ENCODE data around the gene KIF7. TPM values are rescaled to one million over a fixed set of nuclear protein-coding genes. Genes with fewer than 3 reads are reported as not detected.

Gene KIF7
- total RNA-seq, 2 donors from 2014 or later = 2.1 to 3.0 TPM

GRCh38 chr15:89578146-89578545, 77.1 kb downstream of the KIF7 start:
- no peaks in the 10 kb centered on the region for H3K27me3 ChIP-seq

More at GRCh38 chr15:89578146-89578545, 77.1 kb downstream of the KIF7 start:
- intact Hi-C loops (cut with DNase I) = no loop called here
- Histone ChIP-seq H3K27ac (no peak overlapping the region), H3K9me3 (no peaks in the 10 kb centered on the region), H3K36me3 (replicated peaks in 1 of 2; ENCODE audit: insufficient read depth in 1 of 2, low read depth in 2 of 2) (no peaks in the 10 kb centered on the region), H3K4me3 (no peak overlapping the region), H3K4me1 (peaks cover 10% of the 10 kb centered on the region)
- DNase-seq (no peak), ATAC-seq (no peak)
- TF ChIP-seq POLR2A (IDR thresholded peaks at IDR 0.05) (no peak), CTCF (IDR thresholded peaks at IDR 0.05) (no peak)
- 77 to 85% methylated on average over 2 of the region's 2 CpGs for WGBS, 2 donors

Other genes starting within 250 kb of the KIF7 start
- gene RHCG, start 158.9 kb downstream of the KIF7 start, total RNA-seq = under 1 TPM in 1 of 2 donors, not detected in 1; 0.52 TPM
- gene TICRR, start 80.0 kb downstream of the KIF7 start, total RNA-seq = under 1 TPM in 1 of 2 donors, not detected in 1; under 0.01 TPM
- gene PLIN1, start 23.9 kb upstream of the KIF7 start, total RNA-seq = 100 to 1,000 TPM in 1 of 2 donors, 10 to 100 TPM in 1; 13.0 to 277 TPM
- 10 to 100 TPM; 14.5 to 25.1 TPM for gene PEX11A, start 35.3 kb upstream of the KIF7 start, total RNA-seq
- gene WDR93, start 35.3 kb upstream of the KIF7 start, total RNA-seq = under 1 TPM in 1 of 2 donors, not detected in 1; 0.66 TPM
- gene MESP1, start 95.8 kb upstream of the KIF7 start, total RNA-seq = 1 to 10 TPM; 2.1 to 4.3 TPM
- gene MESP2, start 120.9 kb upstream of the KIF7 start, total RNA-seq = 1 to 10 TPM in 1 of 2 donors, not detected in 1; 1.8 TPM
- 100 to 1,000 TPM; 361 to 733 TPM for gene ANPEP, start 159.4 kb upstream of the KIF7 start, total RNA-seq
- 10 to 100 TPM; 32.3 to 57.6 TPM for gene AP3S2, start 238.5 kb upstream of the KIF7 start, total RNA-seq